HG02623 (cell line): ENCODE measurements around the gene KCNQ2.

Experiments
- ATAC-seq: cut with Tn5 transposase; IDR thresholded peaks from one replicate; pipeline ENCODE4 v1.9.1; 2021; ENCODE audit warnings: moderate library complexity; ENCODE audit not compliant: unreplicated experiment

The KCNQ2 gene

GRCh38 chr20:63472862-63473390, 471 bp upstream of the KCNQ2 start:
- no peak for ATAC-seq

- ATAC-seq, result no peak
These were observed 806 bp downstream of the KCNQ2 start for GRCh38 chr20:63471717-63471980.

- no peak for ATAC-seq
These were observed 1.3 kb downstream of the KCNQ2 start for GRCh38 chr20:63471002-63471716.

GRCh38 chr20:63470410-63470809, 2.0 kb downstream of the KCNQ2 start:
- ATAC-seq, result no peak

- no peak for ATAC-seq
These were observed 2.7 kb downstream of the KCNQ2 start for GRCh38 chr20:63469713-63470101.

DNA sequence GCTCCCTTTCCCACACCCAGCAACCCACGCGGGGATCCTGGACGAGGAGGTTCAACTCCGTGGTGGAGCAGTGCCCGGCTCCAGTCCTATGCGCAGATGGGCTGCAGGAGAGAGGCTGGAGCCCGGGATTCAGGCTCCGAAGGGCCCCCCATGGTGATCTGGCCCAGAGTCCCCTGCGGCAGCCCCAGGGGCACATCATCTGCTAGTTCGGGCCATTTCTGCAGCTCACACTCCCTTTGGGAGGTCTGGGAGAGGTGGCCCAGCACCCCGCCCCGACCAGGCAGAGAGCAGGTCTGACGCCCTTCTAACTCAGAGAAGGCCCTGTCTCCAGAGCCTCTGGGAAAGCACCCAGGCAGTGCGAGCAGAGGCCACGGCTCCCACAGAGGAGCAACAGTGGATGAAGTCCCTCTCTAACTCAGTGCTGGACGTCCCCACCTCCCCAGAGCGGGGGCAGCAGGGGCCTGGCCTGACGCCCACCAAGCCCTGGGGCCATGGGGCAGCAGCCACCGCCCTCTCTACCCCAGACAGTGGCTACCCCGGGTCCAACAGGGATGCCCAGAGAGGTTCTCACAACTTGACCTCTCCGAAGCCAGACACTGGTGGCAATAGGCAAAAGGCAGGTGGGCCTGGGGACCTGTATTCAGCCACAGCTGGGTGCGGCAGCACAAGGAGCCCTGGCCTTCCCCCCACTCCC, 3.3 kb downstream of the KCNQ2 start:
- no peak for ATAC-seq

DNA sequence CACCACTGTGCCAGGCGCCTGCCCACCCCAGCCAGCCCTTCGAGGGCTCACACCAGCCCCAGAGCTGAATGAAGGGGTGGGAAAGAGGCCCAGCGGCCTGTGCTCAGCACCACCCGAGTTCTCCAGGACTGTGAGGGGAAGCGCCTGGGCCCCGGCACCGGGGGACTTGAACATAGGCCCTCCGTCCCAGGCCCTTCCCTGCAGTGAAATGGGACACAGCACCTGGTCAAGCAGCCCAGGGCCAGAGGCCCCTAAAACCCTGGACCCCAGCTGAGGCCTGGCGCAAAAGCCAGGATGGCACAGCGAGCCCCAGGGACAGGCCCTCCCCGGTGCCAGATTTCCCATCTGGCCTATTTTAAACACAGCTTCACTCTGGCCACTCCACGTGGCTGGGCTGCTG, 4.0 kb downstream of the KCNQ2 start:
- ATAC-seq, result no peak

GRCh38 chr20:63467294-63468083, 5.0 kb downstream of the KCNQ2 start:
- ATAC-seq, result no peak

GRCh38 chr20:63466861-63467260, 5.6 kb downstream of the KCNQ2 start:
- ATAC-seq, result no peak

DNA sequence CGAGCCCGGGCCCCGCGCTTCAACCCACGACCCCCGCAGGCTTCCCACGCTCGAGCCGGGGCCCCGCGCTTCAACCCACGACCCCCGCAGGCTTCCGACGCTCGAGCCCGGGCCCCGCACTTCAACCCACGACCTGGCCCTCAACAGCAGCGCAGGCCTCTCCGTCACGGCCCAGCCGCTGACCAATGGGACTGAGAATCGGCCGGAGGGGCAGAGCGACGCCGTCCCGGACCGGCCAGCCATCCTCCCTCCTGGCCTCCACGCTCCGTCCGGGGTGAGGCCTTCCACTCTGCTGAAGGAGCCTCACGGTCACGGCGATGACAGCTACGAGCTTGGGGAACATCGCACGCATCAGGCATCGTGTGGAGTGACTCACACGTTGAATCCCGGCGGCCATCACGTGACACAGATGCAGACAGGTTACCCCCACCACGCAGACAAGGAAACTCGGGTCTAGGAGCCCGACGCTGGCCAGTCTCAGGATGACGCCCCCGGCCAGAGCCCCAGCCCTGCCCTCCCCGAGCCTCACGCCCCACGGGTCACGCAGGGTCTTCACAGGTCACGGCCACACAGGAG, 6.1 kb downstream of the KCNQ2 start:
- no peak for ATAC-seq

DNA sequence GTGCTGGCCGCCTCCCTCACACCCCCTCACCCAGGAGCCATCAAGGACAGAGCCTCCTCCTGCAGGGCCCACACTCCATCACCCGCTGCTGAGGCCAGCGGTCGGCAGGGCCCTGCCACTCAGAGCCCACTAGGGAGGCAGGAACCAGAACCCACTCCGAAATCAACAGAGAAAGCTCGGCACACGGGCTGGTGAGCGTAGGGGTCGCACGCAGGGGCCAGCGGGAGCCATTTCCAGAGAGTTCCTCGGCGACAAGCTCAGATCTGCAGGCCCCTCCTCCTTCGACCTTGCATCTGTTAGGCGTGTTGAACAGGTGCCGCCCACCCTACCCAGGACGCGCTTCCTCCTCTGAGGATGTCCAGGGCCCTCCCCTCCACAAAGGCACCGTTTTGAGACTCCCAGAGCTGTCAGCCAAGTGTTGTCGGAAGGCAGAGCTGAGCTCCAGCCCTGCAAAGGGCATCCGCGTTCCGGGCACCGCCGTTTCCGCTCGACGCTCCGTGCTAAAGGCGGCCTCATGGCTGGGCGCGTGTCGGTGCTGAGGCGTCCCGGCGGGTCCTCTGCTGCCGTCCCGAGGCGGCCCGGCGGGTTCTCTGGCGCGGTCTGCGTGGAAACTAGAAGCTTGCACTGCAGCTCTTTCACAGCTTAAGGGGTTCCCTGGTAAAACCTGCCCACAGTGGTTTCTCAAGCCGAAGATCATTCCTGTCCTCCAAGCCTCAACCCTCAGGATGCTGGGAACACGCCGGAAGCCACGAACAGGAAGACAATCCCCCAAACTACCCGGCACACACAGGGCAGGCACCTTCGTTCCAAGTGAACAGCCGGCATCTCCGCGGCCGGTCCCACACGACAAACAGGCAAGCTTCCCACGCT, 6.8 kb downstream of the KCNQ2 start:
- no peak for ATAC-seq

GRCh38 chr20:63464289-63464635, 8.2 kb downstream of the KCNQ2 start:
- ATAC-seq, result no peak

DNA sequence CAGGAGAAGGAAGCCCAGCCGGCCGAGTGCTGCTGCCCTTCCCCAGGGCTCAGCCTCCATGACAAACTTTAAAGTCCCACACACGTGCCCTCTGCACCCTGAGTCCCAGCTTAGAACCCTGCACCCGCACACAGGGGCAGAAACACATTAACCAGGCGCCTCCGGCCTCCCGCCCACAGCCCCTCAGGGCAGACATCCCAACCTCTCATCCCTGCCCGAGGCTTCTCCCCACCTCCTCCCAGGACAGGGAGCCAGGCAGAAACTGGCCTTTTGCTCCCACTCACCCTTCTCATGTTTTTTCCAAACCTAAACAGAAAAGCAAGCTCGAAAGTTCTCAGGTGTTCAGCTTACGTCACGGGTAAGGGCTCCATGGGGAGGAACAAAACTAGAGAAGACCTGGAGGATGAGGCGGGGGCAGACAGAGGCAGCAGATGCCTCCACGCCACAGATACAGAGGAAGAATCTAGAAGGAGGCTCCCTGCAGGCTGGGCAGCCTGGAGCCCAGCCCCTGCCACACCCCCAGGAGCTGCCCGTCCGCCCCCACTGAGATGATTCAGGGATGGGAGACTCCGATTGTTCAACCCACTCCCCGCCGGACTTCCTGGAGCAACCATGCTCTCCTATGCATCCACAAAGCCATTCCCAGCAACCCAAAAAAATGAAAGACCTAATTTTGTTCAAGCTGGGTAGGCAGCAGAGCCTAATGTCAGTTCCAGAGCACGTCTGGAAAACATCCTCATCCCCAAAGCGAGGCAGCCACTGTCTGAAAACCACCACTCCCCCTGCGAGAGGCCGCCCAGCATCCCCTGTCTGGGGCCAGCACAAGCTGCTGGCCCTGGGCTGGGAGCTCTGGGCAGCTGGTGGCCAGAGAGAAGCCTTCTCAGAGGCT, 8.8 kb downstream of the KCNQ2 start:
- no peak for ATAC-seq

GRCh38 chr20:63462244-63462643, 10.2 kb downstream of the KCNQ2 start:
- ATAC-seq, result no peak

DNA sequence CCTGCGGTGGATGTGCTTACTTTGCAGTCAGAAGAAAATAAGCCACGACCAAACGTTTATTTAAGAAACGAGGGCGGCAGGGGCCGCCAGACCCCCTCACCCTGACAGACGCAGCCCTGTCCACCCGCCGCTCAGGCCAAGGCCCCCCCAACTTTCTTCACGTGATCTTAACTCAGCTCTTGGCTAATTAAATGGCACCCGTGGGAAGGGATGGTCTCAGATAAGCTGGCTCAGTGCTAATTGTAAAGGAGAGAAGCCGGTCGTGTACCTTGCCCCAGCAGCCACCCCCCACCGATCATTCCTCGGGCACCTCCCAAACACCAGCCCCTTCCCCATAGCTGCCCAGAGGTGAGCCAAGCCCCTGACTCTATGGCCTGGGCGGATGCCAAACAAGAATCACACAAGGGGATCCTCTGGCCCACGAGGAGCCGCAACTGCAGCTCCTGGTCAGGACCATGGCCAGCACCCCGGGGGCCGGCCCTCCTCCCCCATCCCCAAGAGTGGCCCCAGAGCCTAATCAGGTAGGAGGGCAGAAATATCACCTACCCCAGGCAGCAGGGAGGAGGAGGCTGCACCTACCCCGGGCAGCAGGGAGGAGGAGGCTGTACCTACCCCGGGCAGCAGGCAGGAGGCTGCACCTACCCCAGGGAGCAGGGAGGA, 11.2 kb downstream of the KCNQ2 start:
- ATAC-seq, result no peak

DNA sequence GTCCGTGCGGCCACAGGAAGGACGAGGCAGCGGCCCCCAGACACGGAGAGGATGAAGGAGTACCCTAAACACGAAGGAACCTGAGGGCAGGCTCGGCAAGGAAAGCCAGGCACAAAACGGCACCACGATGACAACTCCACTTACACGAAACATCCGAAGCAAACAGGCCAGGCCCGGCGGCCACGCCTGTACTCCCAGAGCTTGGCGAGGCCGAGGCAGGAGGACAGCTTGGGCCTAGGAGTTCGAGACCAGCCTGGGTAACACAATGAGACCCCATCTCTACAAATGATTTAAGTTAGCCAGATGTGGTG, 13.4 kb downstream of the KCNQ2 start:
- no peak for ATAC-seq

GRCh38 chr20:63458170-63459069, 14.0 kb downstream of the KCNQ2 start:
- ATAC-seq, result no peak

- ATAC-seq, result no peak
These were observed 14.7 kb downstream of the KCNQ2 start for GRCh38 chr20:63457737-63458136.
